Measurements from ENCODE around the gene WSB1. TPM values are rescaled to one million over a fixed set of nuclear protein-coding genes. Genes with fewer than 3 reads are reported as not detected.
"Not testable (repeated sequence)": the region's sequence is repeated elsewhere in the genome, so short reads cannot be mapped to it uniquely, and the experiment has no call there.

The WSB1 gene
- total RNA-seq, 2 experiments from 2014 or later: 143 to 155 TPM

- no peak overlapping the region for H3K27ac Mint-ChIP-seq
- H3K36me3 Mint-ChIP-seq (ENCODE audit: low read depth): no peaks in the 10 kb centered on the region
- no peaks in the 10 kb centered on the region for H3K4me1 Mint-ChIP-seq
- H3K9me3 Mint-ChIP-seq: no peaks in the 10 kb centered on the region
- no peak for DNase-seq
- peaks cover 11% of the 10 kb centered on the region for H3K27me3 Mint-ChIP-seq
- ChIA-PET POLR2A (interaction anchor here (0.6 kb wide), 1 partner anchor 30 kb away, joined by 4 read pairs; the partner anchor contains the start of gene WSB1), CTCF (no interaction called here)
- H3K4me3 Mint-ChIP-seq: no peak overlapping the region
These were observed 30.5 kb upstream of the WSB1 start for GRCh38 chr17:27263386-27263785.

GRCh38 chr17:27264068-27264812 is 29.7 kb upstream of the WSB1 start:
- Mint-ChIP-seq H3K27me3 (peaks cover 18% of the 10 kb centered on the region), H3K4me1 (no peaks in the 10 kb centered on the region), H3K27ac (no peak overlapping the region), H3K4me3 (no peak overlapping the region), H3K9me3 (no peaks in the 10 kb centered on the region), H3K36me3 (ENCODE audit: low read depth) (no peaks in the 10 kb centered on the region)
- POLR2A ChIA-PET: no interaction called here
- CTCF ChIA-PET: no interaction called here
- DNase-seq: no peak

- Mint-ChIP-seq H3K27me3 (peaks cover 25% of the 10 kb centered on the region), H3K27ac (no peak overlapping the region), H3K4me3 (no peak overlapping the region), H3K4me1 (no peaks in the 10 kb centered on the region), H3K9me3 (no peaks in the 10 kb centered on the region), H3K36me3 (ENCODE audit: low read depth) (no peaks in the 10 kb centered on the region)
- no peak for DNase-seq
- ChIA-PET POLR2A (no interaction called here), CTCF (interaction anchor here (1.3 kb wide), 1 partner anchor 68 kb away, joined by 3 read pairs; no protein-coding TSS in a partner anchor)
These were observed 28.6 kb upstream of the WSB1 start for GRCh38 chr17:27265333-27265732.

- ChIA-PET CTCF (no interaction called here), POLR2A (no interaction called here)
- Mint-ChIP-seq H3K27ac (no peak overlapping the region), H3K4me1 (no peaks in the 10 kb centered on the region), H3K4me3 (no peak overlapping the region), H3K36me3 (ENCODE audit: low read depth) (no peaks in the 10 kb centered on the region), H3K27me3 (peaks cover 27% of the 10 kb centered on the region), H3K9me3 (no peaks in the 10 kb centered on the region)
- no peak for DNase-seq
These were observed 27.7 kb upstream of the WSB1 start for GRCh38 chr17:27266228-27266627.

DNA sequence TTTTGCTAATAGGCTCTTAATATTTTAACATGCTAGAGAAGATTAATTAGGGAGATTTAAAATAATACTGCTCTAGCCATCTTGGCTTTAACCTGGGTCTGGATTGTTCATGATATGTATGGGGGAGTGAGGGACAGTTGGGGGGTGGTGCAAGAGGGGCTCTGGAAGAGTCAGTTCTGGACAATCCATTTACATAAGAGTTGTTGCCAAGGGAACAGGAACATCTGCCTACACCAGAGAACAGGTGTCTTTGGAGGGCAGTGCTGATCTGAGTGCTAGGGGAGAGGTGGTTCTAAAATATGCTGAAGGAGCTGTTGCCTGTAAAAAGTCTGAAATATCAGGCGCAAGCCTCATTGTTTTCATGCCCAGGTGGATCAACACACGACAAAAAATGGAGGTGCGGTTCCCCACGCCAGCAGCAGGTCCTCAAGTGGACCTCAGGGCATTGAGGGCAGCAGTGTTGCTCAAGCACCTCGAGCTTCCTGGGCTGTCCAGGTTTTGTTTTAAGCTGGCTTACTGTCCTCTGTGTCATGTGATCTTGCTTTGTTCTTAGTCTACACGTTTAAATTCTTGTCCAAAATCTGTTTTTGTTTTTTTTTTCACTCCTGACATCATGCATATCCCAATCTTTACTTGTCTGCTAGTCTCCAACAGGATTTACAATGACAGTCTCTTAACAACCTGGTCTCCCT is 25.4 kb upstream of the WSB1 start:
- no peaks in the 10 kb centered on the region for H3K4me1 Mint-ChIP-seq
- no peaks in the 10 kb centered on the region for H3K36me3 Mint-ChIP-seq (ENCODE audit: low read depth)
- no peak overlapping the region for H3K27ac Mint-ChIP-seq
- H3K9me3 Mint-ChIP-seq: no peaks in the 10 kb centered on the region
- H3K4me3 Mint-ChIP-seq: no peak overlapping the region
- ChIA-PET POLR2A (no interaction called here), CTCF (no interaction called here)
- no peak for DNase-seq
- H3K27me3 Mint-ChIP-seq: peaks cover 20% of the 10 kb centered on the region

DNA sequence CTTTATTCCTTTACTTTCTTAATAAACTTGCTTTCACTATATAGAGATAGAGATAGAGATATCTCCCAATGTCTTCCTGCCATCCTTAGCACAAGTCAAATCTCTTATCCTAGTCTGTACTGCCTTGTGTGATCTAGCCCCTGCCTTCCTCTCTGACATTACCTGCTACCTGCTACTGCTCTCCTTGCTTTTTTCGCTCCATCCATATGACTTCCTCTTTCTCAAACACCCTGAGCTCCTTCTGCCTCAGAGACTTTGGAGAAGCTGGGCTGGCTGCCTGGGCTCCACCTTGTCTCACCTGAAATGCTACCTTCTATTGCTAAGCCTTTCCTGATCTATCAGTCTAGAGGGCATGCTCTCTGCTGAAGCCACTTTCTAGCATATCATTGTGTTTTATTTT is 24.7 kb upstream of the WSB1 start:
- no peak for DNase-seq
- H3K4me1 Mint-ChIP-seq: no peaks in the 10 kb centered on the region
- no peaks in the 10 kb centered on the region for H3K9me3 Mint-ChIP-seq
- no peak overlapping the region for H3K27ac Mint-ChIP-seq
- ChIA-PET POLR2A (no interaction called here), CTCF (no interaction called here)
- H3K36me3 Mint-ChIP-seq (ENCODE audit: low read depth): no peaks in the 10 kb centered on the region
- H3K4me3 Mint-ChIP-seq: no peak overlapping the region
- peaks cover 20% of the 10 kb centered on the region for H3K27me3 Mint-ChIP-seq

DNA sequence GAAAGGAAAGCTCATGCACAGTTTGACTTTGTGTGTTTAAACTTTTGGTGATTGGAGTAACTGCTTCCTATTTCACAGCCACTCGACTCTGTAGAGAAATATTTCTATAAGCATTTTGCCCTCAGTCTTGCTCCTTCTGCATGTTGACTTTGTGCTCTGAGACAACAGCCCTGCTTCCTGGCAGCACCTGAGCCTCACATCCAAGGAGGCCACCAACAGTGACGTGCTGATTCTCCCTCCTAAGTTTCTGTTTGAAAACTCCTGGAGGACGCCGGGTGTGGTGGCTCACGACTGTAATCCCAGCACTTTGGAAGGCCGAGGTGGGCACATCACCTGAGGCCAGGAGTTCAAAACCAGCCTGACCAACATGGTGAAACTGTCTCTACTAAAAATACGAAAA is 23.9 kb upstream of the WSB1 start:
- CTCF ChIA-PET: no interaction called here
- POLR2A ChIA-PET: no interaction called here
- peaks cover 19% of the 10 kb centered on the region for H3K27me3 Mint-ChIP-seq

DNA sequence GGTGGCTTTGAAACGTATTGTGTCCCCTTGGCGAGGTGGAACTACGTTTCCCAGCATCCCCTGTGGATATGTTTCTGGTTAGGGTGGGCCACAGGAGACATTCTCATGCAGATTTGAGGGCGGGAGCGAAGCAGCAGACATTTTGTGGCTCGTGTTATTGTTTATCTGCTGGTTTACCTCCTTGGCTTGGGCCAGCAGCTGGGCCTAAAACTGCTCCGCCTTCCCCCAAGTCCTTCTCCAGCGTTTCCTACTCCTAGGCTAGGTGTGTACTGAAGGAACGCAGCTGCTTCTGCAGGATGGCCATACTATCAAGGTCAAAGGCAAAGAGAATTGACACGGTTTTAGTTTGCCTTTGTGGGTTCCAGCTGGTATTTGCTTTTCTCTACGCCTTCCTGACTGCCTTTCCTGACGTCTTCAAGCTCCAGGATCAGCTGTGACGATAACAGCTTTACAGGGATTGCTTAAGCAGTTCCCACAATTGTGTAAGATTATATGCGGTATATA is 17.2 kb upstream of the WSB1 start:
- Mint-ChIP-seq H3K27me3 (peaks cover 2% of the 10 kb centered on the region), H3K4me1 (peaks cover 2% of the 10 kb centered on the region), H3K36me3 (ENCODE audit: low read depth) (no peaks in the 10 kb centered on the region), H3K27ac (no peak overlapping the region), H3K4me3 (no peak overlapping the region), H3K9me3 (no peaks in the 10 kb centered on the region)
- DNase-seq: no peak
- ChIA-PET POLR2A (no interaction called here), CTCF (interaction anchor here (1.5 to 1.6 kb wide), 2 partner anchors 40 to 56 kb away, joined by 4 to 5 read pairs; no protein-coding TSS in a partner anchor)

More for the DNA sequence above, 23.9 kb upstream of the WSB1 start:
- Mint-ChIP-seq H3K9me3 (no peaks in the 10 kb centered on the region), H3K4me3 (no peak overlapping the region), H3K4me1 (peaks cover 2% of the 10 kb centered on the region), H3K36me3 (ENCODE audit: low read depth) (no peaks in the 10 kb centered on the region), H3K27ac (no peak overlapping the region)
- no peak for DNase-seq

- DNase-seq; H3K36me3 Mint-ChIP-seq (ENCODE audit: low read depth); H3K9me3 Mint-ChIP-seq; H3K4me3 Mint-ChIP-seq; H3K4me1 Mint-ChIP-seq; H3K27me3 Mint-ChIP-seq; H3K27ac Mint-ChIP-seq; CTCF ChIA-PET; POLR2A ChIA-PET: not testable (repeated sequence)
These were observed 14.8 kb upstream of the WSB1 start for GRCh38 chr17:27279132-27279531.

GRCh38 chr17:27280527-27280926 is 13.4 kb upstream of the WSB1 start:
- H3K9me3 Mint-ChIP-seq: no peaks in the 10 kb centered on the region
- H3K4me3 Mint-ChIP-seq: no peak overlapping the region
- DNase-seq: no peak
- peaks cover 3% of the 10 kb centered on the region for H3K27me3 Mint-ChIP-seq
- H3K36me3 Mint-ChIP-seq (ENCODE audit: low read depth): no peaks in the 10 kb centered on the region
- ChIA-PET CTCF (no interaction called here), POLR2A (no interaction called here)
- H3K27ac Mint-ChIP-seq: no peak overlapping the region
- H3K4me1 Mint-ChIP-seq: no peaks in the 10 kb centered on the region

- POLR2A ChIA-PET: interaction anchor here (4.6 kb wide), 1 partner anchor 13 kb away, joined by 36 read pairs; the partner anchor contains the start of gene WSB1
- CTCF ChIA-PET: interaction anchor here (0.6 kb wide), 1 partner anchor 159 kb away, joined by 3 read pairs; no protein-coding TSS in a partner anchor
These were observed 12.5 kb upstream of the WSB1 start for GRCh38 chr17:27281438-27281837.

GRCh38 chr17:27282054-27282551 is 11.8 kb upstream of the WSB1 start:
- H3K4me3 Mint-ChIP-seq: no peak overlapping the region
- no peak overlapping the region for H3K27ac Mint-ChIP-seq
- H3K36me3 Mint-ChIP-seq (ENCODE audit: low read depth): no peaks in the 10 kb centered on the region
- H3K9me3 Mint-ChIP-seq: no peaks in the 10 kb centered on the region
- POLR2A ChIA-PET: interaction anchor here (4.6 kb wide), 1 partner anchor 12 kb away, joined by 36 read pairs; the partner anchor contains the start of gene WSB1
- CTCF ChIA-PET: no interaction called here
- no peaks in the 10 kb centered on the region for H3K4me1 Mint-ChIP-seq
- no peak for DNase-seq
- peaks cover 3% of the 10 kb centered on the region for H3K27me3 Mint-ChIP-seq

More at GRCh38 chr17:27281438-27281837, 12.5 kb upstream of the WSB1 start:
- H3K27ac Mint-ChIP-seq: no peak overlapping the region
- H3K27me3 Mint-ChIP-seq: peaks cover 3% of the 10 kb centered on the region
- no peaks in the 10 kb centered on the region for H3K4me1 Mint-ChIP-seq
- H3K36me3 Mint-ChIP-seq (ENCODE audit: low read depth): no peaks in the 10 kb centered on the region
- H3K4me3 Mint-ChIP-seq: no peak overlapping the region
- no peak for DNase-seq
- no peaks in the 10 kb centered on the region for H3K9me3 Mint-ChIP-seq

- Mint-ChIP-seq H3K4me1 (no peaks in the 10 kb centered on the region), H3K9me3 (no peaks in the 10 kb centered on the region), H3K36me3 (ENCODE audit: low read depth) (no peaks in the 10 kb centered on the region), H3K27me3 (peaks cover 4% of the 10 kb centered on the region), H3K4me3 (no peak overlapping the region), H3K27ac (no peak overlapping the region)
- ChIA-PET CTCF (interaction anchor here (1.2 kb wide), 1 partner anchor 25 kb away, joined by 3 read pairs; no protein-coding TSS in a partner anchor), POLR2A (interaction anchor here (4.6 kb wide), 1 partner anchor 11 kb away, joined by 36 read pairs; the partner anchor contains the start of gene WSB1)
- no peak for DNase-seq
These were observed 10.9 kb upstream of the WSB1 start for GRCh38 chr17:27283060-27283459.

Data from activated CD4-positive, alpha-beta memory T cell treated with anti-CD3 and anti-CD28 coated beads, Interleukin-2, amount 10 ng/mL, durations not matched to agents 7 days and 5 days (primary cell).